CD4-positive, alpha-beta T cell (primary cell): ENCODE data around the gene EAF2. TPM values are rescaled to one million over a fixed set of nuclear protein-coding genes. Genes with fewer than 3 reads are reported as not detected.
"Not testable (repeated sequence)": the region's sequence is repeated elsewhere in the genome, so short reads cannot be mapped to it uniquely, and the experiment has no call there.

Source experiments
- ATAC-seq: fragments of 200-7000 bp; cut with Tn5 transposase; one replicate; pipeline ENCODE4 v1.10.0; 2022; ENCODE audit warnings: mild to moderate bottlenecking; ENCODE audit not compliant: poor library complexity
- CTCF ChIA-PET: fragments of 350-600 bp; sonication (Branson Sonifier 250); formaldehyde crosslinking; loops from one replicate; lab custom pipeline; 2021; ENCODE audit warnings: antibody characterized with exemption, inconsistent platforms; lab: Charles Lee
- POLR2A ChIA-PET: fragments of 350-600 bp; sonication (Branson Sonifier 250); formaldehyde crosslinking; loops from one replicate; lab custom pipeline; 2021; ENCODE audit warnings: antibody characterized with exemption, inconsistent platforms; lab: Charles Lee
- DNase-seq, 14 experiments: peaks; one replicate each; pipeline ENCODE4 v3.0.0-alpha.2; 2013 to 2020; ENCODE audit warnings: mixed read lengths in 2 of 14
- H3K27ac ChIP-seq, 2 donors: one replicate each; pipeline versions ENCODE4 v1.5.1 to v1.7.0; 2013; ENCODE audit warnings: low read length in 2 of 2, low read depth in 1 of 2, mild to moderate bottlenecking in 1 of 2
- H3K27me3 ChIP-seq, 2 experiments: 1 replicate in 1 of 2; 2 replicates in 1 of 2; pipeline versions ENCODE4 v1.6.1 to v1.7.0; 2013; ENCODE audit warnings: low read length in 2 of 2, control low read depth in 1 of 2, mild to moderate bottlenecking in 1 of 2, moderate library complexity in 1 of 2; ENCODE audit not compliant: insufficient read depth in 2 of 2, control insufficient read depth in 1 of 2
- H3K36me3 ChIP-seq: one replicate; pipeline ENCODE4 v1.6.1; 2013; ENCODE audit warnings: low read length, control low read depth; ENCODE audit not compliant: insufficient read depth
- H3K4me1 ChIP-seq: one replicate; pipeline ENCODE4 v1.6.1; 2013; ENCODE audit warnings: low read length, control low read depth; ENCODE audit not compliant: insufficient read depth
- H3K4me3 ChIP-seq: one replicate; pipeline ENCODE4 v1.5.1; 2013; ENCODE audit warnings: mild to moderate bottlenecking, low read length, moderate library complexity
- H3K9me3 ChIP-seq, 2 experiments: 1 replicate in 1 of 2; 2 replicates in 1 of 2; pipeline versions ENCODE4 v1.6.1 to v1.7.0; 2013; ENCODE audit warnings: low read length in 2 of 2, mild to moderate bottlenecking in 2 of 2, control low read depth in 1 of 2, moderate library complexity in 1 of 2; ENCODE audit not compliant: control insufficient read depth in 1 of 2, insufficient read depth in 1 of 2
- H3K27ac Mint-ChIP-seq: one replicate; pipeline ENCODE4 v1.8.0; 2020; ENCODE audit warnings: mixed read lengths
- H3K27me3 Mint-ChIP-seq: one replicate; pipeline ENCODE4 v1.8.0; 2021; ENCODE audit warnings: mixed read lengths
- H3K36me3 Mint-ChIP-seq: one replicate; pipeline ENCODE4 v1.8.0; 2021; ENCODE audit warnings: low read depth, mixed read lengths
- H3K4me1 Mint-ChIP-seq: one replicate; pipeline ENCODE4 v1.8.0; 2021; ENCODE audit warnings: low read depth, mixed read lengths
- H3K4me3 Mint-ChIP-seq: one replicate; pipeline ENCODE4 v1.8.0; 2020; ENCODE audit warnings: mild to moderate bottlenecking, mixed read lengths
- H3K9me3 Mint-ChIP-seq: one replicate; pipeline ENCODE4 v1.8.0; 2020; ENCODE audit warnings: mixed read lengths
- CTCF ChIP-seq: fragments of 200-600 bp; IDR thresholded peaks from one replicate; pipeline ENCODE4 v1.8.0; 2022; ENCODE audit warnings: antibody characterized with exemption, mild to moderate bottlenecking
- intact Hi-C, 2 experiments: fragments of 100-400 bp; cut with DNase I in 1 of 2; cut with micrococcal nuclease in 1 of 2; formaldehyde crosslinking; loops; one replicate each; pipeline versions ENCODE4 v1.15.1 to v1.9.0; 2023 to 2025; cut with DNase I, micrococcal nuclease
- total RNA-seq, 174 experiments: library from RNA in 2 of 174; stranded (reverse) in 2 of 174; gene quantifications; one replicate each; pipeline ENCODE4 v1.2.3 and lab custom pipeline; 2021 to 2026

The EAF2 gene
- total RNA-seq, 2 experiments from 2014 or later, result 3.7 to 4.4 TPM

GRCh38 chr3:121844892-121845291 lies 9.9 kb downstream of the EAF2 start:
- Mint-ChIP-seq H3K4me3 (no peak overlapping the region), H3K27me3 (no peaks in the 10 kb centered on the region)
- H3K4me1 ChIP-seq, result no peaks in the 10 kb centered on the region

GRCh38 chr3:121852256-121852655 lies 17.2 kb downstream of the EAF2 start:
- Histone ChIP-seq H3K36me3 (peaks cover 2% of the 10 kb centered on the region), H3K27ac (no peak overlapping the region), H3K4me1 (no peaks in the 10 kb centered on the region), H3K27me3 (no peaks in the 10 kb centered on the region), H3K4me3 (no peak overlapping the region), H3K9me3 (no peaks in the 10 kb centered on the region)
- ATAC-seq, result no peak
- TF ChIP-seq CTCF, result no peak
- H3K9me3 Mint-ChIP-seq, result no peaks in the 10 kb centered on the region
- no peak overlapping the region for H3K27ac Mint-ChIP-seq
- intact Hi-C loops, result no loop called here
- H3K4me1 Mint-ChIP-seq, result no peaks in the 10 kb centered on the region
- CTCF ChIA-PET, result interaction anchor here (0.6 kb wide), 1 partner anchor 20 kb away, joined by 3 read pairs; no protein-coding TSS in a partner anchor
- POLR2A ChIA-PET, result no interaction called here
- no peak overlapping the region for H3K4me3 Mint-ChIP-seq
- no peak for DNase-seq
- peaks cover 15% of the 10 kb centered on the region for H3K36me3 Mint-ChIP-seq
- no peaks in the 10 kb centered on the region for H3K27me3 Mint-ChIP-seq

More at GRCh38 chr3:121844892-121845291, 9.9 kb downstream of the EAF2 start:
- intact Hi-C loops, result no loop called here
- POLR2A ChIA-PET, result no interaction called here
- DNase-seq, result no peak
- Mint-ChIP-seq H3K27ac (no peak overlapping the region), H3K9me3 (no peaks in the 10 kb centered on the region), H3K36me3 (peaks cover 16% of the 10 kb centered on the region), H3K4me1 (no peaks in the 10 kb centered on the region)
- no peak overlapping the region for H3K27ac ChIP-seq
- H3K27me3 ChIP-seq, result no peaks in the 10 kb centered on the region
- CTCF ChIA-PET, result no interaction called here
- no peaks in the 10 kb centered on the region for H3K36me3 ChIP-seq
- H3K9me3 ChIP-seq, result no peaks in the 10 kb centered on the region
- TF ChIP-seq CTCF, result no peak
- H3K4me3 ChIP-seq, result no peak overlapping the region
- no peak for ATAC-seq

GRCh38 chr3:121855555-121855954 lies 20.5 kb downstream of the EAF2 start:
- DNase-seq, result peak in 2 of 14 experiments; percentile 8 to 10
- no peaks in the 10 kb centered on the region for H3K27me3 ChIP-seq
- intact Hi-C loops, result no loop called here
- no peak for TF ChIP-seq CTCF
- H3K27me3 Mint-ChIP-seq, result no peaks in the 10 kb centered on the region
- H3K27ac ChIP-seq, result no peak overlapping the region
- H3K36me3 ChIP-seq, result peaks cover 2% of the 10 kb centered on the region
- H3K36me3 Mint-ChIP-seq, result peaks cover 43% of the 10 kb centered on the region
- ChIA-PET POLR2A (no interaction called here), CTCF (no interaction called here)
- no peaks in the 10 kb centered on the region for H3K9me3 ChIP-seq
- no peak overlapping the region for H3K4me3 Mint-ChIP-seq
- H3K4me3 ChIP-seq, result no peak overlapping the region
- ATAC-seq, result no peak
- no peaks in the 10 kb centered on the region for H3K4me1 Mint-ChIP-seq
- H3K9me3 Mint-ChIP-seq, result no peaks in the 10 kb centered on the region
- H3K4me1 ChIP-seq, result no peaks in the 10 kb centered on the region
- no peak overlapping the region for H3K27ac Mint-ChIP-seq

GRCh38 chr3:121857778-121858177 lies 22.8 kb downstream of the EAF2 start:
- H3K36me3 ChIP-seq, H3K4me1 ChIP-seq, H3K9me3 ChIP-seq, H3K4me3 Mint-ChIP-seq, H3K27me3 ChIP-seq, H3K27ac ChIP-seq, H3K4me3 ChIP-seq, ATAC-seq, H3K9me3 Mint-ChIP-seq, H3K4me1 Mint-ChIP-seq, CTCF ChIA-PET, H3K27me3 Mint-ChIP-seq, DNase-seq, intact Hi-C loops, POLR2A ChIA-PET, H3K27ac Mint-ChIP-seq: not testable (repeated sequence)
- peaks cover 62% of the 10 kb centered on the region for H3K36me3 Mint-ChIP-seq

GRCh38 chr3:121863247-121863646 lies 28.2 kb downstream of the EAF2 start:
- CTCF ChIA-PET, ATAC-seq, H3K36me3 ChIP-seq: not testable (repeated sequence)

More at GRCh38 chr3:121863247-121863646, 28.2 kb downstream of the EAF2 start:
- H3K4me3 Mint-ChIP-seq, H3K27me3 Mint-ChIP-seq, H3K27ac Mint-ChIP-seq, intact Hi-C loops, H3K4me3 ChIP-seq, H3K4me1 ChIP-seq, H3K9me3 Mint-ChIP-seq, POLR2A ChIA-PET, DNase-seq, H3K27ac ChIP-seq, H3K4me1 Mint-ChIP-seq, H3K9me3 ChIP-seq, H3K27me3 ChIP-seq: not testable (repeated sequence)
- peaks cover 51% of the 10 kb centered on the region for H3K36me3 Mint-ChIP-seq
